ENCODE results near the gene CHD5.
A peak's percentile ranks its signal among the peaks of the same experiment; 100 is the strongest.
"Not testable (repeated sequence)": the region's sequence is repeated elsewhere in the genome, so short reads cannot be mapped to it uniquely, and the experiment has no call there.

The CHD5 gene

GRCh38 chr1:6077061-6077460, 103.1 kb downstream of the CHD5 start:
- H3K27me3 Mint-ChIP-seq; H3K27ac Mint-ChIP-seq; H3K4me3 Mint-ChIP-seq; ATAC-seq (replicated peaks); H3K4me1 Mint-ChIP-seq; DNase-seq; H3K9me3 Mint-ChIP-seq: not testable (repeated sequence)
- H3K36me3 Mint-ChIP-seq, result peaks cover 54 to 78% of the 10 kb centered on the region in 2 donors

- Mint-ChIP-seq H3K4me3 (no peak overlapping the region), H3K27me3 (no peaks in the 10 kb centered on the region), H3K27ac (no peak overlapping the region), H3K4me1 (peaks cover 0 to 4% of the 10 kb centered on the region in 2 donors), H3K36me3 (peaks cover 57 to 73% of the 10 kb centered on the region in 2 donors), H3K9me3 (no peaks in the 10 kb centered on the region)
- ATAC-seq (replicated peaks) (no peak), DNase-seq (no peak)
These were observed 104.4 kb downstream of the CHD5 start for GRCh38 chr1:6075748-6076147.

- DNase-seq (no peak), ATAC-seq (replicated peaks) (no peak)
- Mint-ChIP-seq H3K27me3 (no peaks in the 10 kb centered on the region), H3K4me1 (peaks cover 0 to 4% of the 10 kb centered on the region in 2 donors), H3K36me3 (peaks cover 54 to 65% of the 10 kb centered on the region in 2 donors), H3K27ac (no peak overlapping the region), H3K9me3 (no peaks in the 10 kb centered on the region), H3K4me3 (no peak overlapping the region)
These were observed 105.8 kb downstream of the CHD5 start for GRCh38 chr1:6074192-6074901.

GRCh38 chr1:6073480-6074053, 106.6 kb downstream of the CHD5 start:
- no peaks in the 10 kb centered on the region for H3K27me3 Mint-ChIP-seq
- no peak overlapping the region for H3K27ac Mint-ChIP-seq
- H3K36me3 Mint-ChIP-seq, result peaks cover 56 to 64% of the 10 kb centered on the region in 2 donors
- DNase-seq, result no peak
- no peak overlapping the region for H3K4me3 Mint-ChIP-seq
- H3K9me3 Mint-ChIP-seq, result no peaks in the 10 kb centered on the region
- no peak for ATAC-seq (replicated peaks)
- H3K4me1 Mint-ChIP-seq, result peaks cover 0 to 2% of the 10 kb centered on the region in 2 donors

GRCh38 chr1:6072774-6073479, 107.2 kb downstream of the CHD5 start:
- Mint-ChIP-seq H3K9me3 (no peaks in the 10 kb centered on the region), H3K36me3 (peaks cover 50 to 58% of the 10 kb centered on the region in 2 donors), H3K27ac (no peak overlapping the region), H3K4me3 (no peak overlapping the region), H3K27me3 (no peaks in the 10 kb centered on the region), H3K4me1 (peaks cover 0 to 2% of the 10 kb centered on the region in 2 donors)
- no peak for ATAC-seq (replicated peaks)
- DNase-seq, result no peak

- Mint-ChIP-seq H3K36me3 (peaks cover 45 to 55% of the 10 kb centered on the region in 2 donors), H3K4me1 (peaks cover 0 to 2% of the 10 kb centered on the region in 2 donors), H3K4me3 (no peak overlapping the region), H3K27ac (no peak overlapping the region), H3K27me3 (no peaks in the 10 kb centered on the region), H3K9me3 (no peaks in the 10 kb centered on the region)
- DNase-seq (no peak), ATAC-seq (replicated peaks) (no peak)
These were observed 108.9 kb downstream of the CHD5 start for GRCh38 chr1:6071219-6071618.

GRCh38 chr1:6070450-6070974, 109.6 kb downstream of the CHD5 start:
- ATAC-seq (replicated peaks), result no peak
- Mint-ChIP-seq H3K9me3 (no peaks in the 10 kb centered on the region), H3K27me3 (no peaks in the 10 kb centered on the region), H3K4me3 (no peak overlapping the region), H3K36me3 (peaks cover 44 to 50% of the 10 kb centered on the region in 2 donors), H3K27ac (no peak overlapping the region), H3K4me1 (peaks cover 0 to 2% of the 10 kb centered on the region in 2 donors)
- no peak for DNase-seq

GRCh38 chr1:6069573-6069972, 110.5 kb downstream of the CHD5 start:
- H3K4me1 Mint-ChIP-seq, result no peaks in the 10 kb centered on the region
- DNase-seq (no peak), ATAC-seq (replicated peaks) (no peak)
- H3K4me3 Mint-ChIP-seq, result no peak overlapping the region
- no peak overlapping the region for H3K27ac Mint-ChIP-seq
- peaks cover 40 to 50% of the 10 kb centered on the region in 2 donors for H3K36me3 Mint-ChIP-seq
- no peaks in the 10 kb centered on the region for H3K27me3 Mint-ChIP-seq
- H3K9me3 Mint-ChIP-seq, result no peaks in the 10 kb centered on the region

GRCh38 chr1:6068932-6069331, 111.2 kb downstream of the CHD5 start:
- Mint-ChIP-seq H3K36me3 (peaks cover 40 to 50% of the 10 kb centered on the region in 2 donors), H3K27me3 (no peaks in the 10 kb centered on the region), H3K4me3 (no peak overlapping the region), H3K4me1 (peaks cover under 1 to 2% of the 10 kb centered on the region in 2 donors), H3K9me3 (no peaks in the 10 kb centered on the region), H3K27ac (no peak overlapping the region)
- DNase-seq (no peak), ATAC-seq (replicated peaks) (no peak)

- Mint-ChIP-seq H3K27ac (no peak overlapping the region), H3K4me3 (no peak overlapping the region), H3K9me3 (peaks cover 0 to 1% of the 10 kb centered on the region in 2 donors), H3K36me3 (peaks cover 37 to 47% of the 10 kb centered on the region in 2 donors), H3K4me1 (peaks cover 5 to 7% of the 10 kb centered on the region in 2 donors), H3K27me3 (no peaks in the 10 kb centered on the region)
- ATAC-seq (replicated peaks) (no peak), DNase-seq (no peak)
These were observed 112.0 kb downstream of the CHD5 start for GRCh38 chr1:6068073-6068472.

GRCh38 chr1:6066680-6067079, 113.4 kb downstream of the CHD5 start:
- Mint-ChIP-seq H3K27me3 (no peaks in the 10 kb centered on the region), H3K9me3 (peaks cover 0 to 1% of the 10 kb centered on the region in 2 donors), H3K27ac (peak overlapping the region; percentile 14), H3K36me3 (peaks cover 35 to 50% of the 10 kb centered on the region in 2 donors), H3K4me1 (peaks cover 5 to 12% of the 10 kb centered on the region in 2 donors), H3K4me3 (no peak overlapping the region)
- DNase-seq (no peak), ATAC-seq (replicated peaks) (no peak)

GRCh38 chr1:6065093-6065858, 114.8 kb downstream of the CHD5 start:
- Mint-ChIP-seq H3K36me3 (peaks cover 33 to 49% of the 10 kb centered on the region in 2 donors), H3K9me3 (peaks cover 0 to 1% of the 10 kb centered on the region in 2 donors), H3K4me1 (peaks cover 5 to 12% of the 10 kb centered on the region in 2 donors), H3K4me3 (no peak overlapping the region), H3K27ac (no peak overlapping the region), H3K27me3 (no peaks in the 10 kb centered on the region)
- ATAC-seq (replicated peaks) (no peak), DNase-seq (no peak)

- not testable (repeated sequence) for DNase-seq, H3K9me3 Mint-ChIP-seq, H3K27me3 Mint-ChIP-seq, H3K27ac Mint-ChIP-seq, H3K4me3 Mint-ChIP-seq
- H3K4me1 Mint-ChIP-seq, result peaks cover 11 to 12% of the 10 kb centered on the region in 2 donors
- ATAC-seq (replicated peaks), result peak; percentile 23 to 25
- peaks cover 34 to 52% of the 10 kb centered on the region in 2 donors for H3K36me3 Mint-ChIP-seq
These were observed 116.5 kb downstream of the CHD5 start for GRCh38 chr1:6063532-6064053.

- Mint-ChIP-seq H3K4me3 (no peak overlapping the region), H3K36me3 (peaks cover 37 to 54% of the 10 kb centered on the region in 2 donors), H3K27me3 (no peaks in the 10 kb centered on the region), H3K27ac (no peak overlapping the region), H3K4me1 (peaks cover 13 to 15% of the 10 kb centered on the region in 2 donors), H3K9me3 (peaks cover 0 to 1% of the 10 kb centered on the region in 2 donors)
- no peak for ATAC-seq (replicated peaks)
- no peak for DNase-seq
These were observed 117.5 kb downstream of the CHD5 start for GRCh38 chr1:6062670-6063069.

Measured in stimulated activated naive B cell treated with anti-CD40 and anti-IgM and Interleukin-4, amounts not matched to agents 10 μg/mL and 1 μg/mL and 100 μg/mL, for 72 hours (primary cell).